K562 (cell line): Measurements from ENCODE around the gene SH3PXD2B. TPM values are rescaled to one million over a fixed set of nuclear protein-coding genes. Genes with fewer than 3 reads are reported as not detected.

Experiments
- ATAC-seq: fragments of 200-7000 bp; cut with Tn5 transposase; 3 replicates; pipeline ENCODE4 v1.9.1; 2020; ENCODE audit warnings: moderate library complexity
- BruUV-seq: library from RNA; stranded (reverse); fragments of 400-500 nt; replicated peaks from 2 replicates; lab custom pipeline; 2021; lab: Mats Ljungman, UMichigan
- CTCF ChIA-PET: fragments of 300-600 bp; formaldehyde crosslinking; extraction: SDS; loops from one replicate; lab custom pipeline; 2021; ENCODE audit warnings: low intra/inter-chr PET ratio; lab: Yijun Ruan, JAX
- POLR2A ChIA-PET: fragments of 300-600, 350-650 bp; sonication (Branson Sonifier 250); formaldehyde crosslinking; extraction: SDS; loops from one replicate; lab custom pipeline; 2021; ENCODE audit warnings: antibody characterized with exemption, inconsistent platforms; lab: Yijun Ruan, JAX
- DNase-seq, 4 experiments: peaks; one replicate each; pipeline versions ENCODE4 v3.0.0 to v3.0.0-alpha.2; 2011 to 2018; ENCODE audit warnings: low spot score in 3 of 4, mixed read lengths in 3 of 4; ENCODE audit errors: extremely low read depth in 1 of 4
- FAIRE-seq: peaks from 2 replicates; lab custom pipeline; 2011; peaks lifted over from hg19 to GRCh38; lab: Jason Lieb, UNC
- H2AFZ ChIP-seq: 2 replicates; pipeline ENCODE4 v1.6.0; 2011; ENCODE audit warnings: low read depth, low read length, control low read depth, inconsistent platforms
- H3K27ac ChIP-seq: fragments of 200-600 bp; 3 replicates; pipeline ENCODE4 v1.8.0; 2011; ENCODE audit warnings: low read depth, mild to moderate bottlenecking, control low read depth, inconsistent platforms, low read length, moderate library complexity, mixed read lengths; ENCODE audit errors: extremely low read depth
- H3K27me3 ChIP-seq, 2 experiments: fragments of 300-600 bp in 1 of 2; 2 replicates in 1 of 2; 3 replicates in 1 of 2; pipeline versions ENCODE4 v1.6.0 to v1.8.0; 2011; ENCODE audit warnings: inconsistent platforms in 2 of 2, low read length in 2 of 2, mild to moderate bottlenecking in 1 of 2, mixed read lengths in 1 of 2, moderate library complexity in 1 of 2; ENCODE audit not compliant: control insufficient read depth in 2 of 2, insufficient read depth in 2 of 2
- H3K36me3 ChIP-seq: fragments of 300-600 bp; 3 replicates; pipeline ENCODE4 v1.8.0; 2011; ENCODE audit warnings: mild to moderate bottlenecking, low read length, inconsistent platforms; ENCODE audit not compliant: control insufficient read depth, insufficient read depth
- H3K4me1 ChIP-seq, 2 experiments: fragments of 200-600 bp in 1 of 2; replicated peaks in 1 of 2; 2 replicates in 1 of 2; 3 replicates in 1 of 2; pipeline versions ENCODE4 v1.5.1 to v1.8.0; 2011; ENCODE audit warnings: inconsistent platforms in 2 of 2, low read length in 2 of 2, mild to moderate bottlenecking in 1 of 2, mixed read lengths in 1 of 2, moderate library complexity in 1 of 2; ENCODE audit not compliant: control insufficient read depth in 2 of 2, insufficient read depth in 2 of 2
- H3K4me2 ChIP-seq: 2 replicates; pipeline ENCODE4 v1.6.1; 2011; ENCODE audit warnings: low read length, control low read depth, inconsistent platforms, mixed read lengths; ENCODE audit not compliant: insufficient read depth
- H3K4me3 ChIP-seq: fragments of 200-600 bp; sonication (generic), shearing (Covaris generic); 2 replicates; pipeline ENCODE4 v1.5.1; 2016; ENCODE audit warnings: control low read depth, inconsistent platforms
- H3K79me2 ChIP-seq: fragments of 200-600 bp; 3 replicates; pipeline ENCODE4 v1.8.0; 2011; ENCODE audit warnings: low read length, inconsistent platforms; ENCODE audit not compliant: control insufficient read depth, insufficient read depth
- H3K9ac ChIP-seq, 2 experiments: 2 replicates each; pipeline versions ENCODE4 v1.6.0 to v1.6.1; 2011; ENCODE audit warnings: low read depth in 2 of 2, low read length in 2 of 2, control low read depth in 1 of 2, inconsistent platforms in 1 of 2, mild to moderate bottlenecking in 1 of 2, mixed read lengths in 1 of 2; ENCODE audit not compliant: insufficient read depth in 1 of 2
- H3K9me1 ChIP-seq: one replicate; pipeline ENCODE4 v1.6.0; 2011; ENCODE audit warnings: inconsistent platforms, mild to moderate bottlenecking, low read length, moderate library complexity; ENCODE audit not compliant: control insufficient read depth, insufficient read depth
- H3K9me3 ChIP-seq: replicated peaks from 2 replicates; pipeline ENCODE4 v1.5.1; 2011; ENCODE audit warnings: low read depth, low read length, inconsistent platforms; ENCODE audit not compliant: control insufficient read depth, insufficient read depth
- H4K20me1 ChIP-seq: replicated peaks from 2 replicates; pipeline ENCODE4 v1.6.1; 2011; ENCODE audit warnings: low read length, inconsistent platforms, mixed read lengths; ENCODE audit not compliant: control insufficient read depth, insufficient read depth
- MYNN ChIP-seq, 2 experiments: sonication (generic); formaldehyde crosslinking in 1 of 2; IDR thresholded peaks; 2 replicates each; pipeline versions ENCODE4 v1.5.0 to v1.6.1; 2016 to 2020; ENCODE audit warnings: antibody characterized with exemption in 1 of 2, missing genetic modification reagents in 1 of 2
- NFE2 ChIP-seq: IDR thresholded peaks from 2 replicates; pipeline ENCODE4 v1.6.1; 2014; ENCODE audit warnings: antibody characterized with exemption, low read depth
- STAG1 ChIP-seq: sonication (generic); formaldehyde crosslinking; IDR thresholded peaks from 2 replicates; pipeline ENCODE4 v1.5.0; 2020; ENCODE audit warnings: missing genetic modification reagents, borderline replicate concordance
- U2AF1 ChIP-seq: fragments of 200-400 bp; formaldehyde crosslinking; optimal IDR thresholded peaks from 2 replicates; pipeline ENCODE3; 2017; ENCODE audit warnings: mild to moderate bottlenecking, low read depth, low read length, moderate library complexity
- U2AF2 ChIP-seq: fragments of 200-400 bp; formaldehyde crosslinking; optimal IDR thresholded peaks from 2 replicates; pipeline ENCODE3; 2017; ENCODE audit warnings: low read depth, mild to moderate bottlenecking, low read length
- WGBS: fragments of 100-300 bp; shearing (Covaris generic); methylation state at CpG from one replicate; pipeline ENCODE4 v1.1.6; 2016; ENCODE audit warnings: low coverage, mixed read lengths; ENCODE audit not compliant: insufficient coverage; ENCODE audit errors: missing lambda C conversion rate; 5-methylcytosine and 5-hydroxymethylcytosine counted together
- in situ Hi-C: fragments of 300-500 bp; cut with MboI; formaldehyde crosslinking; loops from 4 replicates; pipeline ENCODE4 v1.15.0; 2018; ENCODE audit warnings: inconsistent platforms, mixed read lengths
- intact Hi-C: fragments of 100-400 bp; cut with micrococcal nuclease; formaldehyde crosslinking; loops from 2 replicates; pipeline ENCODE4 v1.14.2; 2022
- polyA plus RNA-seq, 8 experiments: library from polyadenylated mRNA; depleted of rRNA in 4 of 8; stranded (reverse) in 5 of 8; unstranded in 3 of 8; fragments of >200 nt; fragmentation: Nextera tagmentation in 2 of 8; fragmentation: Illumina TruSeq in 1 of 8; extraction: Ambion mirVana in 2 of 8; extraction: Trizol in 1 of 8; gene quantifications; 2 replicates each; pipeline versions ENCODE4 v1.2.1 to v1.2.3, GENCODE V29; 2011 to 2014; ENCODE audit warnings: inconsistent platforms in 1 of 8, missing spikeins in 1 of 8
- total RNA-seq, 7 experiments: library from RNA; depleted of rRNA in 6 of 7; stranded (reverse); fragments of >200 nt in 6 of 7; fragmentation: Illumina TruSeq in 2 of 7; extraction: Trizol in 2 of 7; gene quantifications; 2 replicates each; pipeline versions ENCODE4 v1.2.1 to v1.2.3, GENCODE V29; 2011 to 2021; ENCODE audit warnings: low replicate concordance in 1 of 7
- TF ChIP-seq, protein P1 (sequence below): fragments of 250-450 bp; sonication (Bioruptor Pico); IDR thresholded peaks from 2 replicates; pipeline ENCODE4 v1.8.0; 2022; ENCODE audit warnings: inconsistent platforms
- TF ChIP-seq, protein P2 (sequence below): fragments of 250-450 bp; sonication (Bioruptor Pico); IDR thresholded peaks from 2 replicates; pipeline ENCODE4 v1.4.0; 2020
- TF ChIP-seq, protein P3 (sequence below): sonication (generic); formaldehyde crosslinking; IDR thresholded peaks from 2 replicates; pipeline ENCODE4 v1.8.1; 2023; ENCODE audit warnings: missing genetic modification reagents, mild to moderate bottlenecking, borderline replicate concordance

Gene SH3PXD2B
- total and polyA plus RNA-seq, 9 of the 15 experiments (the other 6 are each of a cell fraction or from before 2014, with no cell fraction given), result 0.04 to 0.66 (median 0.19) TPM

DNA sequence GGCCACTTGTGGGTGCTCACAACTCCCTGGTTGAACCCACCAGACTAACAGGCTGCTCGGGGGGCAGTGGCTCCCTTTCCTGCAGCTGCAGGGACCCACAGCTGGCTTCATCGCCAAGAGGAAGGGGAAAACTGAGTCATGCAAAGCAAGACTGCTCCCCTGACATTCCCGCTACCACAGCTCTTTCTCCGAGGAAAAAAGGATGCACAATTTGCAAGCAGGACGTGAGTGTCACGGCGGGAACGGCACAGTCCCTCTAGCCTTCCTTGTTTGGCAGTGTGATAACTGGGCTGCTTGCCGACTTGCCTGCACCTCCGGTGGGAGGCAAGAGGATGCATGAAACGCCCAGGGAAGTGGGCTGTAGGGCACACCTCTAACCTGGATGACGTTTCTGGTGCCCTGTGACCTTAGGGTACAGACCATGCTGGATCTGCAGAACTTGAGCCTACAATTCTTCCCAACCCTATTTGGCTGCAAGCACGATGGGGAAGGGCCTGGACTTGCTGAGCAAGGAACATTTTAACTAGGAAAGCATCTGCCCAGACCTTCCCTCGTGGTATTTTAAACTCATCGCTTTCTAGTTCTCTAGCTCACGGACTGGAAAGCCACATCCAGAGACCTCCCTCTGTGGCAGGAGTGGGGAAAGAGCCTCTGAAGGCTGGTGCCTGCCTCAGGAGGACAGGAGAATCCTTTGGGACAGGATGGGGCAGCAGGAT is 7.8 kb downstream of the SH3PXD2B start:
- H3K79me2 ChIP-seq, result no peaks in the 10 kb centered on the region
- H3K4me1 ChIP-seq, result peaks cover 5 to 10% of the 10 kb centered on the region in 2 experiments; a peak in 4 of 5 replicates
- H3K27ac ChIP-seq, result no peak overlapping the region
- no peaks in the 10 kb centered on the region for H3K9me3 ChIP-seq
- ATAC-seq, result no peak
- peak overlapping the region in 1 of 2 experiments; percentile 13; a peak in 1 of 4 replicates for H3K9ac ChIP-seq
- 4% methylated on average over 16 of the region's 16 CpGs for WGBS
- H3K4me3 ChIP-seq, result no peak overlapping the region
- POLR2A ChIA-PET, result interaction anchor here (0.6 kb wide), 1 partner anchor 14 kb away, joined by 3 read pairs; no protein-coding TSS in a partner anchor
- H3K27me3 ChIP-seq, result peaks cover 16 to 63% of the 10 kb centered on the region in 2 experiments; a peak in 3 of 5 replicates
- no peak for DNase-seq
- peaks cover 11% of the 10 kb centered on the region for H4K20me1 ChIP-seq
- intact Hi-C loops, result no loop called here
- FAIRE-seq, result no peak
- BruUV-seq, result no TSS peak
- no peak overlapping the region for H3K4me2 ChIP-seq
- no peak overlapping the region for H2AFZ ChIP-seq
- in situ Hi-C loops, result no loop called here
- H3K36me3 ChIP-seq, result no peaks in the 10 kb centered on the region
- no peaks in the 10 kb centered on the region for H3K9me1 ChIP-seq
- CTCF ChIA-PET, result interaction anchor here (0.6 kb wide), 1 partner anchor 153 kb away, joined by 3 read pairs; no protein-coding TSS in a partner anchor
- no peak for TF ChIP-seq STAG1 (CRISPR knock-in tag)
- TF ChIP-seq U2AF1, result no peak
- no peak for TF ChIP-seq U2AF2
- TF ChIP-seq, protein P1, sequence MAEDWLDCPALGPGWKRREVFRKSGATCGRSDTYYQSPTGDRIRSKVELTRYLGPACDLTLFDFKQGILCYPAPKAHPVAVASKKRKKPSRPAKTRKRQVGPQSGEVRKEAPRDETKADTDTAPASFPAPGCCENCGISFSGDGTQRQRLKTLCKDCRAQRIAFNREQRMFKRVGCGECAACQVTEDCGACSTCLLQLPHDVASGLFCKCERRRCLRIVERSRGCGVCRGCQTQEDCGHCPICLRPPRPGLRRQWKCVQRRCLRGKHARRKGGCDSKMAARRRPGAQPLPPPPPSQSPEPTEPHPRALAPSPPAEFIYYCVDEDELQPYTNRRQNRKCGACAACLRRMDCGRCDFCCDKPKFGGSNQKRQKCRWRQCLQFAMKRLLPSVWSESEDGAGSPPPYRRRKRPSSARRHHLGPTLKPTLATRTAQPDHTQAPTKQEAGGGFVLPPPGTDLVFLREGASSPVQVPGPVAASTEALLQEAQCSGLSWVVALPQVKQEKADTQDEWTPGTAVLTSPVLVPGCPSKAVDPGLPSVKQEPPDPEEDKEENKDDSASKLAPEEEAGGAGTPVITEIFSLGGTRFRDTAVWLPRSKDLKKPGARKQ (CRISPR knock-in tag), result no peak
- TF ChIP-seq MYNN (IDR thresholded peaks at IDR 0.05), result no peak
- TF ChIP-seq MYNN (CRISPR knock-in tag; IDR thresholded peaks at IDR 0.05), result no peak
- TF ChIP-seq, protein P2, sequence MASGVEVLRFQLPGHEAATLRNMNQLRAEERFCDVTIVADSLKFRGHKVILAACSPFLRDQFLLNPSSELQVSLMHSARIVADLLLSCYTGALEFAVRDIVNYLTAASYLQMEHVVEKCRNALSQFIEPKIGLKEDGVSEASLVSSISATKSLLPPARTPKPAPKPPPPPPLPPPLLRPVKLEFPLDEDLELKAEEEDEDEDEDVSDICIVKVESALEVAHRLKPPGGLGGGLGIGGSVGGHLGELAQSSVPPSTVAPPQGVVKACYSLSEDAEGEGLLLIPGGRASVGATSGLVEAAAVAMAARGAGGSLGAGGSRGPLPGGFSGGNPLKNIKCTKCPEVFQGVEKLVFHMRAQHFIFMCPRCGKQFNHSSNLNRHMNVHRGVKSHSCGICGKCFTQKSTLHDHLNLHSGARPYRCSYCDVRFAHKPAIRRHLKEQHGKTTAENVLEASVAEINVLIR (CRISPR knock-in tag), result no peak
- TF ChIP-seq NFE2, result no peak
- TF ChIP-seq, protein P3, sequence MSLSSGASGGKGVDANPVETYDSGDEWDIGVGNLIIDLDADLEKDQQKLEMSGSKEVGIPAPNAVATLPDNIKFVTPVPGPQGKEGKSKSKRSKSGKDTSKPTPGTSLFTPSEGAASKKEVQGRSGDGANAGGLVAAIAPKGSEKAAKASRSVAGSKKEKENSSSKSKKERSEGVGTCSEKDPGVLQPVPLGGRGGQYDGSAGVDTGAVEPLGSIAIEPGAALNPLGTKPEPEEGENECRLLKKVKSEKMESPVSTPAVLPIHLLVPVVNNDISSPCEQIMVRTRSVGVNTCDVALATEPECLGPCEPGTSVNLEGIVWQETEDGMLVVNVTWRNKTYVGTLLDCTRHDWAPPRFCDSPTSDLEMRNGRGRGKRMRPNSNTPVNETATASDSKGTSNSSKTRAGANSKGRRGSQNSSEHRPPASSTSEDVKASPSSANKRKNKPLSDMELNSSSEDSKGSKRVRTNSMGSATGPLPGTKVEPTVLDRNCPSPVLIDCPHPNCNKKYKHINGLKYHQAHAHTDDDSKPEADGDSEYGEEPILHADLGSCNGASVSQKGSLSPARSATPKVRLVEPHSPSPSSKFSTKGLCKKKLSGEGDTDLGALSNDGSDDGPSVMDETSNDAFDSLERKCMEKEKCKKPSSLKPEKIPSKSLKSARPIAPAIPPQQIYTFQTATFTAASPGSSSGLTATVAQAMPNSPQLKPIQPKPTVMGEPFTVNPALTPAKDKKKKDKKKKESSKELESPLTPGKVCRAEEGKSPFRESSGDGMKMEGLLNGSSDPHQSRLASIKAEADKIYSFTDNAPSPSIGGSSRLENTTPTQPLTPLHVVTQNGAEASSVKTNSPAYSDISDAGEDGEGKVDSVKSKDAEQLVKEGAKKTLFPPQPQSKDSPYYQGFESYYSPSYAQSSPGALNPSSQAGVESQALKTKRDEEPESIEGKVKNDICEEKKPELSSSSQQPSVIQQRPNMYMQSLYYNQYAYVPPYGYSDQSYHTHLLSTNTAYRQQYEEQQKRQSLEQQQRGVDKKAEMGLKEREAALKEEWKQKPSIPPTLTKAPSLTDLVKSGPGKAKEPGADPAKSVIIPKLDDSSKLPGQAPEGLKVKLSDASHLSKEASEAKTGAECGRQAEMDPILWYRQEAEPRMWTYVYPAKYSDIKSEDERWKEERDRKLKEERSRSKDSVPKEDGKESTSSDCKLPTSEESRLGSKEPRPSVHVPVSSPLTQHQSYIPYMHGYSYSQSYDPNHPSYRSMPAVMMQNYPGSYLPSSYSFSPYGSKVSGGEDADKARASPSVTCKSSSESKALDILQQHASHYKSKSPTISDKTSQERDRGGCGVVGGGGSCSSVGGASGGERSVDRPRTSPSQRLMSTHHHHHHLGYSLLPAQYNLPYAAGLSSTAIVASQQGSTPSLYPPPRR (CRISPR knock-in tag), result no peak
